Kidney (tissue), 14 donors: ENCODE measurements around the gene GINS1. TPM values are rescaled to one million over a fixed set of nuclear protein-coding genes. Genes with fewer than 3 reads are reported as not detected.

Source experiments
- DNase-seq, 5 donors: peaks; one replicate each; pipeline ENCODE4 v3.0.0-alpha.2; 2013 to 2020
- FAIRE-seq: peaks from 2 replicates; lab custom pipeline; 2012; peaks lifted over from hg19 to GRCh38; lab: Jason Lieb, UNC
- H3K27ac ChIP-seq, 2 donors: one replicate each; pipeline ENCODE4 v1.7.0; 2013; ENCODE audit warnings: low read depth in 2 of 2, low read length in 2 of 2, inconsistent platforms in 1 of 2
- H3K27me3 ChIP-seq: one replicate; pipeline ENCODE4 v1.7.1; 2013; ENCODE audit warnings: low read length, inconsistent platforms; ENCODE audit not compliant: control insufficient read depth, insufficient read depth
- H3K36me3 ChIP-seq, 3 donors: one replicate each; pipeline versions ENCODE4 v1.7.0 to v1.7.1; 2013; ENCODE audit warnings: low read length in 3 of 3, control low read depth in 1 of 3, inconsistent platforms in 1 of 3; ENCODE audit not compliant: insufficient read depth in 3 of 3, control insufficient read depth in 2 of 3
- H3K4me1 ChIP-seq, 3 donors: one replicate each; pipeline versions ENCODE4 v1.7.0 to v1.7.1; 2013; ENCODE audit warnings: low read length in 3 of 3, inconsistent platforms in 1 of 3, low read depth in 1 of 3; ENCODE audit not compliant: control insufficient read depth in 2 of 3, insufficient read depth in 2 of 3
- H3K4me3 ChIP-seq, 3 donors: one replicate each; pipeline versions ENCODE4 v1.7.0 to v1.8.1; 2013; ENCODE audit warnings: low read length in 3 of 3, control low read depth in 1 of 3, inconsistent platforms in 1 of 3
- H3K9ac ChIP-seq, 3 donors: one replicate each; pipeline versions ENCODE4 v1.7.0 to v1.7.1; 2013; ENCODE audit warnings: low read length in 3 of 3, control low read depth in 1 of 3, inconsistent platforms in 1 of 3
- H3K9me3 ChIP-seq, 3 donors: one replicate each; pipeline versions ENCODE4 v1.7.0 to v1.7.1; 2013; ENCODE audit warnings: low read length in 3 of 3, control low read depth in 1 of 3, inconsistent platforms in 1 of 3; ENCODE audit not compliant: control insufficient read depth in 2 of 3, insufficient read depth in 1 of 3
- CTCF ChIP-seq: IDR thresholded peaks from 3 replicates; pipeline ENCODE4 v1.5.1; 2012; ENCODE audit warnings: mild to moderate bottlenecking, moderate library complexity, borderline replicate concordance; ENCODE audit not compliant: insufficient read depth; ENCODE audit errors: extremely low read depth
- intact Hi-C: fragments of 100-400 bp; cut with DNase I; formaldehyde crosslinking; loops from one replicate; pipeline ENCODE4 v1.11.1; 2022
- polyA plus RNA-seq: library from polyadenylated mRNA; stranded (reverse); fragments of 350-450 nt; fragmentation: Illumina TruSeq; extraction: RNeasy Lipid Tissue Mini Kit (QIAGEN cat#74804); gene quantifications from one replicate; pipeline ENCODE4 v1.2.3, GENCODE V29; 2014; ENCODE audit warnings: low read depth, low replicate concordance; ENCODE audit not compliant: insufficient read depth
- total RNA-seq: library from RNA; stranded (reverse); fragmentation: NEBNext Ultra II Directional; extraction: Animal tissue kit (Norgen Biotek cat#: 25700); gene quantifications from one replicate; pipeline ENCODE4 v1.2.1, GENCODE V29; 2021
- donor health status: control.
- donor health status: control.
- donor health status: control.
- donor health status: control.
- donor health status: control.
- donor health status: DM: yes; HTN: yes; CAD: no.
- donor health status: Normal renal cell carcinoma (clear cell type).

Gene GINS1
- total and polyA plus RNA-seq, 2 donors from 2014 or later = 1.1 to 2.4 TPM

DNA sequence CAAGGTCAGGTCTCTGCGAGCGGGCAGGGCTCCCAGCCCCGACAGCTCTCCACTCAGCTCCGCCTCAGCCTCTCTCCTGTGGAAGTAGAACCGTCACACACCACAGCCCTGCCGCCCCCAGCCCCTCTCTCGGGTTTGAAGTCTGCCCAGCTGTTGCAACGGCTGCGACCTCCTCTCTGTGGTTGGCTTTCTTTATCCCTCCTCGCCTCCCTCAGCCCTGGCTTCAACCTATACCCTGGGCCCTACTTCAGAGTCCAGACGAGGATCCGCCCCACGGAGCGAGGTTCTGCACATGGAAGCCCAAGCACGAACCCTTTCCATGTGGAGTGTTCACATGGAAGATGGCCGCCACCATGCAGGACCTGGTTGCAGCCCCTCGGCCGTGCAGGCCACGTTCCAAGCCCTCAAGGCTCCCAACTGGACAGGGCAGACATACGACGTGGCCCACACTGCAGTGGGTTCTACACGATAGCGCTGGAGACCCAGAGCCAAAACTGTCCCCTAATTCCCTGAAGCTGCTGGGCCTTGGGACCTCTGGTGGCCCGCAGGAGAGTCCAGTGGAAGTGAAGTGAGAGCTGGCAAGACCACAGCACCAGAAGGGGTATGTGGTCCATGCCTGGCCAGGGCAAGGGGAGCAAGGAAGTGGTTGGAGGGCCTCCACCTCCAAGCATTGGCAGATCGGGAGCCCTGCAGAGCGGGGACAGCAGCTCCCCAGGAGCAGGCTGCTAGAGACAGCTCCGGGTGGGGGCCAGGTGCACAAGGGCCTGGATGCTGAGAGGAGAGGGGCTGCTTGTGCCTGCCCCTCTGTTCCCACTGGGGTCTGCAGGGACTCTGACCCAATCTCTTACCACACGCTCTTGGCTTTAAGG lies 69.8 kb downstream of the GINS1 start:
- Histone ChIP-seq H3K4me3 (no peak overlapping the region), H3K9ac (no peak overlapping the region), H3K9me3 (peaks cover 0 to 2% (median 0%) of the 10 kb centered on the region in 3 donors), H3K27me3 (no peaks in the 10 kb centered on the region), H3K36me3 (peaks cover 3 to 30% (median 15%) of the 10 kb centered on the region in 3 donors), H3K4me1 (no peaks in the 10 kb centered on the region), H3K27ac (no peak overlapping the region)
- intact Hi-C loops = no loop called here
- FAIRE-seq (no peak), DNase-seq (peak in 1 of 5 donors; percentile 60)
- TF ChIP-seq CTCF = no peak

- Histone ChIP-seq H3K9ac (no peak overlapping the region), H3K4me1 (no peaks in the 10 kb centered on the region), H3K36me3 (peaks cover 0 to 34% (median 15%) of the 10 kb centered on the region in 3 donors), H3K4me3 (no peak overlapping the region), H3K27ac (no peak overlapping the region), H3K9me3 (no peaks in the 10 kb centered on the region), H3K27me3 (no peaks in the 10 kb centered on the region)
- TF ChIP-seq CTCF = no peak
- FAIRE-seq (no peak), DNase-seq (peak in 1 of 5 donors; percentile 61)
- intact Hi-C loops = no loop called here
Measured at GRCh38 chr20:25478889-25479568, 71.6 kb downstream of the GINS1 start.

DNA sequence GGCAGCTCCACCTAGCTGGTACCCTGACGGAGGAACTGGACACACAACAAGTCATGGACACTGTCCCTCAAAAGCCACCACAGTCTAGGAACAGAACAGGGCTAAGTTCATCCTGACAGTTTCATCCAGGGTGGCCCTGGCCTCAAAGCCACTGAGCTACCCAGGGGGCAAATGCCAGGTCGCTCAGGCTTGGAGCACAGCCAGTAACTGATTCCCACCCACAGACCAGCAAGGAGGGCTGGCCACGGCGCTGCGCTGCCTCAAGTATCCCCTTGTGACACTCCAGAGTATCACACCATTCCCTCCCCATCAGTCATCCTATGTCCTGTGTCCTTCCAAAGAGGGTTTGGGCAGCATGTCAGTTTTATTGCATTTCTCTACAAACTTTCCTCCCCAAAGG lies 72.2 kb downstream of the GINS1 start:
- intact Hi-C loops = no loop called here
- FAIRE-seq = no peak

More for the DNA sequence above, 72.2 kb downstream of the GINS1 start:
- Histone ChIP-seq H3K9me3 (no peaks in the 10 kb centered on the region), H3K9ac (no peak overlapping the region), H3K27me3 (no peaks in the 10 kb centered on the region), H3K4me1 (no peaks in the 10 kb centered on the region), H3K27ac (no peak overlapping the region), H3K4me3 (no peak overlapping the region), H3K36me3 (peaks cover 0 to 30% (median 17%) of the 10 kb centered on the region in 3 donors)
- no peak for TF ChIP-seq CTCF
- DNase-seq = peak in 1 of 5 donors; percentile 63
